Measurements from ENCODE around the gene ZFR2.

DNA sequence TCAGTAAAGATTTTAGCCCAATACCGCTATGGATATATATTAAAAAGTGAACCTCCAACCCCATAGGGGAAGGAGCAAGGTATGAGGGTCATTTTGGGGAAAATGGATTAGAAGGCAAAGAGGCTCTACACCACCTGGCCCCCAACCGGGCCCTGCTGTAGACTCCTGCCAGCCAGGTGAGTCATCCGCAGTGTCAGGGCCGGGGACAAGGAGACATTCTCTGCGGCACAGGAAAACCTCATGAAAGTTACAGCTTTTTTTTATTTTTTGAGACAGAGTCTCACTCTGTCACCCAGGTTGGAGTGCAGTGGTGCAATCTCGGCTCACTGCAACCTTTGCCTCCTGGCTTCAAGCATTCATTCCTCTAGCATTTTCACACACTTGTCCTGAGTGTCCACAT, 32.0 kb downstream of the ZFR2 start:
- TF ChIP-seq RARB (CRISPR knock-in tag; IDR thresholded peaks at IDR 0.05), result no peak
- TF ChIP-seq, protein P1, sequence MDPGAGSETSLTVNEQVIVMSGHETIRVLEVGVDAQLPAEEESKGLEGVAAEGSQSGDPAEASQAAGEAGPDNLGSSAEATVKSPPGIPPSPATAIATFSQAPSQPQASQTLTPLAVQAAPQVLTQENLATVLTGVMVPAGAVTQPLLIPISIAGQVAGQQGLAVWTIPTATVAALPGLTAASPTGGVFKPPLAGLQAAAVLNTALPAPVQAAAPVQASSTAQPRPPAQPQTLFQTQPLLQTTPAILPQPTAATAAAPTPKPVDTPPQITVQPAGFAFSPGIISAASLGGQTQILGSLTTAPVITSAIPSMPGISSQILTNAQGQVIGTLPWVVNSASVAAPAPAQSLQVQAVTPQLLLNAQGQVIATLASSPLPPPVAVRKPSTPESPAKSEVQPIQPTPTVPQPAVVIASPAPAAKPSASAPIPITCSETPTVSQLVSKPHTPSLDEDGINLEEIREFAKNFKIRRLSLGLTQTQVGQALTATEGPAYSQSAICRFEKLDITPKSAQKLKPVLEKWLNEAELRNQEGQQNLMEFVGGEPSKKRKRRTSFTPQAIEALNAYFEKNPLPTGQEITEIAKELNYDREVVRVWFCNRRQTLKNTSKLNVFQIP (CRISPR knock-in tag; IDR thresholded peaks at IDR 0.05; ENCODE audit: borderline replicate concordance, low read depth), result no peak
- TF ChIP-seq SNAI2 (CRISPR knock-in tag; IDR thresholded peaks at IDR 0.05), result no peak
- TF ChIP-seq, protein P2, sequence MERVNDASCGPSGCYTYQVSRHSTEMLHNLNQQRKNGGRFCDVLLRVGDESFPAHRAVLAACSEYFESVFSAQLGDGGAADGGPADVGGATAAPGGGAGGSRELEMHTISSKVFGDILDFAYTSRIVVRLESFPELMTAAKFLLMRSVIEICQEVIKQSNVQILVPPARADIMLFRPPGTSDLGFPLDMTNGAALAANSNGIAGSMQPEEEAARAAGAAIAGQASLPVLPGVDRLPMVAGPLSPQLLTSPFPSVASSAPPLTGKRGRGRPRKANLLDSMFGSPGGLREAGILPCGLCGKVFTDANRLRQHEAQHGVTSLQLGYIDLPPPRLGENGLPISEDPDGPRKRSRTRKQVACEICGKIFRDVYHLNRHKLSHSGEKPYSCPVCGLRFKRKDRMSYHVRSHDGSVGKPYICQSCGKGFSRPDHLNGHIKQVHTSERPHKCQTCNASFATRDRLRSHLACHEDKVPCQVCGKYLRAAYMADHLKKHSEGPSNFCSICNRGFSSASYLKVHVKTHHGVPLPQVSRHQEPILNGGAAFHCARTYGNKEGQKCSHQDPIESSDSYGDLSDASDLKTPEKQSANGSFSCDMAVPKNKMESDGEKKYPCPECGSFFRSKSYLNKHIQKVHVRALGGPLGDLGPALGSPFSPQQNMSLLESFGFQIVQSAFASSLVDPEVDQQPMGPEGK (CRISPR knock-in tag; IDR thresholded peaks at IDR 0.05; ENCODE audit: borderline replicate concordance), result no peak
- no peak for TF ChIP-seq ZNF70 (CRISPR knock-in tag; IDR thresholded peaks at IDR 0.05)
- no peak for TF ChIP-seq PPARA (CRISPR knock-in tag; IDR thresholded peaks at IDR 0.05; ENCODE audit: borderline replicate concordance)

All from SK-N-SH treated with all-trans-retinoic acid at 6 μM for 48 hours (cell line).